NCI-H1417 treated with DMSO at 0.1 percent for 48 hours (cell line): ENCODE data around the gene EDC4.
"Not testable (repeated sequence)": the region's sequence is repeated elsewhere in the genome, so short reads cannot be mapped to it uniquely, and the experiment has no call there.

Source experiments
- DNase-seq: peaks from one replicate; lab custom pipeline; 2025; lab: John Stamatoyannopoulos, UW

The EDC4 gene, protein sequence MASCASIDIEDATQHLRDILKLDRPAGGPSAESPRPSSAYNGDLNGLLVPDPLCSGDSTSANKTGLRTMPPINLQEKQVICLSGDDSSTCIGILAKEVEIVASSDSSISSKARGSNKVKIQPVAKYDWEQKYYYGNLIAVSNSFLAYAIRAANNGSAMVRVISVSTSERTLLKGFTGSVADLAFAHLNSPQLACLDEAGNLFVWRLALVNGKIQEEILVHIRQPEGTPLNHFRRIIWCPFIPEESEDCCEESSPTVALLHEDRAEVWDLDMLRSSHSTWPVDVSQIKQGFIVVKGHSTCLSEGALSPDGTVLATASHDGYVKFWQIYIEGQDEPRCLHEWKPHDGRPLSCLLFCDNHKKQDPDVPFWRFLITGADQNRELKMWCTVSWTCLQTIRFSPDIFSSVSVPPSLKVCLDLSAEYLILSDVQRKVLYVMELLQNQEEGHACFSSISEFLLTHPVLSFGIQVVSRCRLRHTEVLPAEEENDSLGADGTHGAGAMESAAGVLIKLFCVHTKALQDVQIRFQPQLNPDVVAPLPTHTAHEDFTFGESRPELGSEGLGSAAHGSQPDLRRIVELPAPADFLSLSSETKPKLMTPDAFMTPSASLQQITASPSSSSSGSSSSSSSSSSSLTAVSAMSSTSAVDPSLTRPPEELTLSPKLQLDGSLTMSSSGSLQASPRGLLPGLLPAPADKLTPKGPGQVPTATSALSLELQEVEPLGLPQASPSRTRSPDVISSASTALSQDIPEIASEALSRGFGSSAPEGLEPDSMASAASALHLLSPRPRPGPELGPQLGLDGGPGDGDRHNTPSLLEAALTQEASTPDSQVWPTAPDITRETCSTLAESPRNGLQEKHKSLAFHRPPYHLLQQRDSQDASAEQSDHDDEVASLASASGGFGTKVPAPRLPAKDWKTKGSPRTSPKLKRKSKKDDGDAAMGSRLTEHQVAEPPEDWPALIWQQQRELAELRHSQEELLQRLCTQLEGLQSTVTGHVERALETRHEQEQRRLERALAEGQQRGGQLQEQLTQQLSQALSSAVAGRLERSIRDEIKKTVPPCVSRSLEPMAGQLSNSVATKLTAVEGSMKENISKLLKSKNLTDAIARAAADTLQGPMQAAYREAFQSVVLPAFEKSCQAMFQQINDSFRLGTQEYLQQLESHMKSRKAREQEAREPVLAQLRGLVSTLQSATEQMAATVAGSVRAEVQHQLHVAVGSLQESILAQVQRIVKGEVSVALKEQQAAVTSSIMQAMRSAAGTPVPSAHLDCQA (N-terminal part only)

DNA sequence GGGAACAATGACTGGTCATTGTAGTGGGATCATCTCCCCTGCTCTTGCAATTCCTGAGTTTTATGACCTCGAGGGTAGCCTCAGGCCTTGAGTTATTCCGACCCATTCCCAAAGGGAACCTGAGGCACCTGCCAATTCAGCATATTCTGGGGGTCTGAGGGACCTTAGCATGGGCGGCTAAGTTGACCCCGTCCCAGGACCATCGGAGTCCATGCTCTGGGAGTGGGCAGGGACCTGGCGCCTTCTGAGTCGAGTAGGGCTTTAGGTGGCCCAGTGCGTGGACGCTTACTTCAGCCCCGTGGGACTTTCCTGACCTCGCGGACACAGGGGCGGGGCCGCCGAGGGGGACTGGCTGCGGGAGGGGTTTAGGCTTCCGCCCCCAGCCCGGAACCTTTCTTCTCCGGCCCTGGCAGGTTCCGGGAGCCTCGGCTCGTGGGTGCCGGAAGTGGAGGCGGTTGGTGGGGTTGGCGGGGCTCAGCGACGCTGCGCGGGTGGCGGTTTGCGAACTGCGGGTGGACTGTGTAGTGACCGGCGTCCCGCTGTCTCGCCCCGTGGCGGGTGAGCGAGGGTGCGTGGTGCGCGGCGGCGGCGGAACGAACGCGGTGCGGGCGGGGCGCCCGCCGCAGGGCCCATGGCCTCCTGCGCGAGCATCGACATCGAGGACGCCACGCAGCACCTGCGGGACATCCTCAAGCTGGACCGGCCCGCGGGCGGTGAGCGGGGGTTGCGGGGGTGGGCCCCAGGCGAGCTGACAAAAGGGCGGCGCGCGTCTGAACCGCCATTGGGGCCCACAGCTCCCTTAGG lies at the start of gene EDC4:
Gene EDC4 (plus strand): TSS at position 422 of the 804 bp plus-strand sequence. CDS start 210 bp downstream, at position 632.
- DNase-seq, result no peak

DNA sequence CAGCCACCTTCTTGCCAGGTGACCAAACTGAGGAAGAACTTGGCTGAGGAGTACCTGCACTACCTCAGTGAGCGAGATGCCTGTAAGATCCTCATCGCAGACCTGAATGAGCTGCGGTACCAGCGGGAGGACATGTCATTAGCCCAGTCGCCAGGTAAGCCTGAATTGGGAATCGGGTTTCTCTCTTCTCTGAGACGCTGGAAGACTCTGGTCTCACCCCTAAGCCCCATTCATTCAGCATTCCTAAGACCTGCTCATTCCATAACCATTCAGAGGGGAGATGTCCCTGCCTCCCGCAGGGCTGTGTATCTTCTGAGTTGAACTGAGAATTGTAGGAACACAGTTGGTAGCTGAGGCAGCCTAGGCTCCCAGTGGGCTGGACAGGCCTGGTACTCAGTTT lies 47.7 kb upstream of the EDC4 start:
- DNase-seq, result no peak

DNA sequence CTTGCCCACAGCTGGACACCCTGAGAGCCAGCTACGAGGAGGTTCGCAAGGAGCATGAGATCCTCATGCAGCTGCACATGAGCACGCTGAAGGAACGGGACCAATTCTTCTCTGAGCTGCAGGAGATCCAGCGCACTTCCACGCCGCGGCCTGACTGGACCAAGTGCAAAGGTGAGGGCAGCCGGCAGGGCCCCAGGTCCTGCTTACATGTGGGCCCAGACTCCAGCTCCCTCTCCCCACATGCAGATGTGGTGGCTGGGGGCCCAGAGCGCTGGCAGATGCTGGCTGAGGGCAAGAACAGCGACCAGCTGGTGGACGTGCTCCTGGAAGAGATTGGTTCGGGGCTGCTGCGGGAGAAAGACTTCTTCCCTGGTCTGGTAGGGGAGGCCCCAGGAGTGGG lies 46.9 kb upstream of the EDC4 start:
- DNase-seq, result no peak

DNA sequence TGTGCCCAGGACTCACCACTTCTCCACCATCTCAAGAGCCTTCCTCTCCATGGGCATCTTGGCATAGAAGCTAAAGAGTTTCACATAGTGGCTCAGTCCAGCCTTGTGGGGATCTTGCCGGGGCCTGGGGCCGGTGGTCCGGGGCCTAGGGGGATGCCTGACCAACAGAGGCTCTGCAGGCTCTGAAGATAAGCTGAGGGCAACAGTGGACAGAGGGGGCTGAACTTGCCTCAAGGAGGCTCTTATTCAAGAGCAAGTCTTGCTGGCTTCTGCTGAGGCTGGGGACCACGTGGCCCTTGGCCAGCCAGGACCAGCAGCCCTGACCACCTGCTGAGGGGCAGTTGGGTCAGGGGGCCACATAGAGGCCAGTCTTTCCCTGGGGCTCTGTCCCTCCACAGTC lies 44.2 kb upstream of the EDC4 start:
- no peak for DNase-seq

DNA sequence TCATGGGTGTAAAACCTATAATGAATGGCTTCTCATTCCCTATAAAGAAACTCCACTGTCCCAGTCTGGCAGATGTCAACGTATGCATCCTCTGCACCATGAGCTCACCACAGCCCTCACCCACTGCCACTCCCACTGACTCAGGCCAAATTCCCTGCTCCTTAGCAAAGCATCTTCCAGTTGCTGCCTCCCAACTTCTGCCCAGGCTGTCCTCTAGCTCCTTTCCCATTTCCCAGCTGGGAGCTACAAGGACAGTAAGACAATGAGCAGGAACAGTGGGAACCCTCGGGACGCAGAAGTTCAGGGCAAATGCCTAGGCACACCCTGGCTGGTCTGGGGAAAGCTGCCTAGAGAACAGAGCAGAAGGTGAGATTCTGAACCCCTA lies 39.8 kb upstream of the EDC4 start:
- DNase-seq, result no peak

DNA sequence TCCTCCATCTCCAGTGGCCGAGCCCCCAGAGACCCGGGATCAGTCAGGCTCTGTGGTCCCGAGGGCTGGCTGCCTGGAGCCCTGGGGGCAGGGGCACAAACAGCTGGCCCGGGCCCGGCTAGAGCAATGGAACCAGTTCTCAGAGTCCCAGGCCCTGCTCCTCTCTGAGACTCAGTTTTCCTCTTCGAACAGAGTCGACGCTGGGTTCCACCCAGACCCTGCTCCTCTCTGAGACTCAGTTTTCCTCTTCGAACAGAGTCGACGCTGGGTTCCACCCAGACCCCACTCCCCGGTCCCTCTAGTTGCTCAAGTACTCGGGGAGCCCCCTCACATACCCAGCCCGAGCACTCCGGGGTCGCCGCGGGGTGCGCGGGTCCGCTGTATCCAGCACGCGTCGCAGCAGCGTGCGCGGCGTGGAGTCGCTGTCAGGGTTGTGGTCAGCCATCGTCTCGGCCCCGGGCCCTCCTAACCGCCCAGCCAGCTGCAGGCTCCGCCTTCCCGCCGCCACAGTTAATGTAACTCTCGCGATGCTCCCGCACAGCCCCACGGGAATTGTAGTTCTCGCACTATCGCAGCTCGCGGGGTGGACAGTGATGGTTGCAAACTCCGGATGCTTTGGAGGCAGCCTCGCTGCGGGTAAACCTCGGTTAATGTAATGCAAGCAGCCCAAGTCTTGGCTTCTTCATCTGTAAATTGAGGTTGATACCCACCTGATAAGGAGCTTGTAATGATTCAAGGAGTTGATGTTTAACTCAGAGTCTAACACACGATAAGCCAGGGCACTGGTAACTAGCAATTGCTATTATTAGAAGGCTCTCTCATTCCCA lies 39.2 kb upstream of the EDC4 start:
- peak; percentile 21 for DNase-seq

DNA sequence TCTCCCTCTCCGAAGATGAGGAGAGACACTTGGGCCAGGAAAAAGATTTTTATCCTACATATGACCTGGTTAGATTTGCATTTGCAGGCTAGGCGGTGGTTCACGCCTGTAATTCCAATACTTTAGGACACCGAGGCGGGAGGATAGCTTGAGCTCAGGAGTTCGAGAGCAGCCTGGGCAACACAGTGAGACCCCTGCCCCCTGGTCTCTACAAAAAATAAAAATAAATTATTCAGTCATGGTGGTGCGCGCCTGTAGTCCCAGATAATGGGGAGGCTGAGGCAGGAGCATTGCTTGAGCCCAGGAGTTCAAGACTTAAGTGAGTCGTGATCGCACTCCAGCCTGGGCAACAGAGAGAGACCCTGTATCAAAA lies 38.6 kb upstream of the EDC4 start:
- no peak for DNase-seq

DNA sequence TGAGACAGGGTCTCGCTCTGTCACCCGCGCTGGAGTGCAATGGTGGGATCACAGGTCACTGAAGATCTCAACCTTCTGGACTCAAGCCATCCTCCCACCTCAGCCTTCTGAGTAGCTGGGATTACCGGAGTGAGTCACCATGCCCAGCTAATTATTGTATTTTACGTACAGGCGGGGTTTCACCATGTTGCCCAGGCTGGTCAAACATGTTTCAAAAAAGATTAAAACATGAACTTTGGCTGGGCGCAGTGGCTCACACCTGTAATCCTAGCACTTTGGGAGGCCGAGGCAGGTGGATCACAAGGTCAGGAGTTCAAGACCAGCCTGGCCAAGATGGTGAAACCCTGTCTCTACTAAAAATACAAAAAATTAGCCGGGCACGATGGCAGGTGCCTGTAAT lies 35.7 kb upstream of the EDC4 start:
- DNase-seq, result not testable (repeated sequence)

DNA sequence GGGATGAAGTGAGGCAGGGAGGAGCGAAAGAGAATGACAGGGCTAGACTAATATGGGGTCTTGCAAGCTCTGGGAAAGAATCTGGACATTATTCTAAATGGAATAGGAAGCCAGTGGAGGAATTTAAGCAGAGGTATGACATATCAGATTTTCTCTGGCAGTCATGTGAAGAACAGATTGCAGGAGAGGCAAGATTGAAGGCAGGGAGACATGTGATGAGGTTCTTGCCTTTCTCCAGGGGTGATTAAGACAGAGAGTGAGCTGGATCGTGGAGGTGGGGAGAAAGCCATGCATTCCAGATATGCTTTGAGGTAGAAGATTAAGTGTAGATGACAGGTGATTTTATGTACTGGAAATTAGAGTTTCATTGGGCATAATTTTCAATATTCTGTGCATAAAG lies 35.0 kb upstream of the EDC4 start:
- DNase-seq, result no peak

DNA sequence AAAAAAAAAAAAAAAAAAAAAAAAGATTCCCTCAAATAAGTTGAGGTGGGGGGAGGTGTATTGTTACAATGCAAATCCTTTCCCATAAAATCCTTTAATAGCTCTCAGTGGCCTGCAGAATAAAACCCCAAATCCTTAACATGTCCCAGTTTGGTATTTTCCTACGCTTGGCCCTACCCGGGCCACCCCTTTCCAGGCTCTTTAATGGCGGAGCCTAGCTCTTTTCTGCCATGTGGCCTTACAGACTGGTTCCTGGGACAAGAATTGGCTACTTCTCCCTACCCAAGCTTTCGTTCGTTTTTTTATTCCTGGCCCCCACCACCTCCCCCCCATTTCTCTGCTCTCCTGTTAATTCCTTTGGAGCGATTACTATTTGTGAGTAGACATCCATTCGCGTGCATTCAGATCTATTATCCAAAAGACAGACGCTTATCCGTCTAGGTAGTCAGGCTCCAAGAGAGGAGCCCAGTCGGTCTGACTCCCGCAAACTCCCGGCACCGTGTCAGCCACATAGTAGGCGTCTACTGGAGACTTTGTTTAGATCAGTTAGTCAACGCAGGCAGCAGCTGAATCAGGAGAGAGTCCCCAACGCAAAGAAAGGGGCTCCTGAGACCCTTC lies 31.5 kb upstream of the EDC4 start:
- no peak for DNase-seq

DNA sequence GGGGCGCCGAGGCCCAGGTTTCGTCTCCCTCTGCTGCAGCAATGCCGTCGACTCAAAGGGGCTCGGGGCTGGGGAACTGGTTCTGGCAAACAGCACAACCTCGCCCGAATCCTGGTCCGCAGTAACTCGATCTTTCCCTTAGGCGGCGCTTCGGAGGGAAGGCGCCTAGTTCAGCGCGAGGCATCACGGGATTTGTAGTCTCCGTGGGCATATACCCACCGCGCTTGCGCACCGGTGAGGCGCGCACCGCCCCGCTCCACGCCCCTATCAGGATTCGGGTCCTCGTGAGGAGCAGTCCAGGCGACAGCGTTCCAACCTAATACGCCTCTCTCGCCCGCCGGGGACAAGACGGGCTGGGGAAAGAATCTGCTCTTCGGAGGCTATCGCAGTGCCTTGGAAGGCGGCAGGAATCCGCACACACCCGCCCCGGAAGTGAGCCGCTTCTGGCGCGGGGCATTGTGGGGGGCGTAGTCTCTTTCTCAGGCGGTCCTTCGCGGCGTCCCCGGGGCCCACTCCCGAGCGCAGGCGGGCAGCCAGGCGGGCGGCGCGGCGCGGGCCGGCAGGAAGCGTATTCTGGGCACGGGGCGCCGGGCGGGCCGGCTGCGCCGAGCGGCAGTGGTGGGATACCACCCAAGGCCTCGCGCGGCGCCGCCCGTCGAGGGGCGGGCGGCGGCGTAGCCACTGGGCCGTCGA lies 30.9 kb upstream of the EDC4 start, which contains the start of gene THAP11:
Gene THAP11 (plus strand): TSS at position 505 of the 693 bp plus-strand sequence. CDS start 235 bp downstream, outside the sequence.
- peak; percentile 73 for DNase-seq

DNA sequence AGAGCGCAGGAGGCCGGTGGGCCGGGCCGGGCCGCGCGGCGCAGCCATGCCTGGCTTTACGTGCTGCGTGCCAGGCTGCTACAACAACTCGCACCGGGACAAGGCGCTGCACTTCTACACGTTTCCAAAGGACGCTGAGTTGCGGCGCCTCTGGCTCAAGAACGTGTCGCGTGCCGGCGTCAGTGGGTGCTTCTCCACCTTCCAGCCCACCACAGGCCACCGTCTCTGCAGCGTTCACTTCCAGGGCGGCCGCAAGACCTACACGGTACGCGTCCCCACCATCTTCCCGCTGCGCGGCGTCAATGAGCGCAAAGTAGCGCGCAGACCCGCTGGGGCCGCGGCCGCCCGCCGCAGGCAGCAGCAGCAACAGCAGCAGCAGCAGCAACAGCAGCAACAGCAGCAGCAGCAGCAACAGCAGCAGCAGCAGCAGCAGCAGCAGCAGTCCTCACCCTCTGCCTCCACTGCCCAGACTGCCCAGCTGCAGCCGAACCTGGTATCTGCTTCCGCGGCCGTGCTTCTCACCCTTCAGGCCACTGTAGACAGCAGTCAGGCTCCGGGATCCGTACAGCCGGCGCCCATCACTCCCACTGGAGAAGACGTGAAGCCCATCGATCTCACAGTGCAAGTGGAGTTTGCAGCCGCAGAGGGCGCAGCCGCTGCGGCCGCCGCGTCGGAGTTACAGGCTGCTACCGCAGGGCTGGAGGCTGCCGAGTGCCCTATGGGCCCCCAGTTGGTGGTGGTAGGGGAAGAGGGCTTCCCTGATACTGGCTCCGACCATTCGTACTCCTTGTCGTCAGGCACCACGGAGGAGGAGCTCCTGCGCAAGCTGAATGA lies 30.1 kb upstream of the EDC4 start:
- DNase-seq, result no peak

DNA sequence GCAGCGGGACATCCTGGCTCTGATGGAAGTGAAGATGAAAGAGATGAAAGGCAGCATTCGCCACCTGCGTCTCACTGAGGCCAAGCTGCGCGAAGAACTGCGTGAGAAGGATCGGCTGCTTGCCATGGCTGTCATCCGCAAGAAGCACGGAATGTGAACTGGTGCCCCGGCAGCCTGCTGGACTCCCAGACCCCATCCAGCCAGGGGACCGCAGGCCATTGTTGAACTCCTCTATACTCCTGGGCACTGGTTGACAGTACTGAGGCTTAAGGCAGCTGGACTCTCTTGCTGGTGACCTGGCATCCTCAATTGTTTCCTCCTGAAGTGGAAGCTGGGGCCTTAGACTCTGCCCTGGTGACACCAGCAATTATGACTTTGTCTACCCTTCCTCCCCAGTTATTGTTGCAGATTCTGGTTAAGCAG lies 29.5 kb upstream of the EDC4 start:
- no peak for DNase-seq

DNA sequence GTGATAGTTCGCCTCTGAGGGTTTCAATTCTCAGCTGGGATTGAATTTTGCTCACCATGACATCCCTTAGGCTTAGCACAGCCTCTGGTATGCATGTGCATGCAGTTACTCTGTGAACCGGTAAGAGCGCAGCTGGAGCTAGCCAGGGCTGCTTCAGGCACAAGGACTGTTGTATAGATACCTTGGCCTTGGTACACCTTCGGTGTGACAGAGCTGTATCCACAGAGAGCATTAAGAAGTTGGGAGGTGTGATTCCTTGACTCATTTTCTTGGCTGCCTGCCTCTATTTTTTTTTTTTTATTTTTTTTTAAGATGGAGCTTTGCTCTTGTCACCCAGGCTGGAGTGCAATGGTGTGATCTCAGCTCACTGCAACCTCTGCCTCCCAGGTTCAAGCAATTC lies 28.4 kb upstream of the EDC4 start:
- DNase-seq, result no peak

DNA sequence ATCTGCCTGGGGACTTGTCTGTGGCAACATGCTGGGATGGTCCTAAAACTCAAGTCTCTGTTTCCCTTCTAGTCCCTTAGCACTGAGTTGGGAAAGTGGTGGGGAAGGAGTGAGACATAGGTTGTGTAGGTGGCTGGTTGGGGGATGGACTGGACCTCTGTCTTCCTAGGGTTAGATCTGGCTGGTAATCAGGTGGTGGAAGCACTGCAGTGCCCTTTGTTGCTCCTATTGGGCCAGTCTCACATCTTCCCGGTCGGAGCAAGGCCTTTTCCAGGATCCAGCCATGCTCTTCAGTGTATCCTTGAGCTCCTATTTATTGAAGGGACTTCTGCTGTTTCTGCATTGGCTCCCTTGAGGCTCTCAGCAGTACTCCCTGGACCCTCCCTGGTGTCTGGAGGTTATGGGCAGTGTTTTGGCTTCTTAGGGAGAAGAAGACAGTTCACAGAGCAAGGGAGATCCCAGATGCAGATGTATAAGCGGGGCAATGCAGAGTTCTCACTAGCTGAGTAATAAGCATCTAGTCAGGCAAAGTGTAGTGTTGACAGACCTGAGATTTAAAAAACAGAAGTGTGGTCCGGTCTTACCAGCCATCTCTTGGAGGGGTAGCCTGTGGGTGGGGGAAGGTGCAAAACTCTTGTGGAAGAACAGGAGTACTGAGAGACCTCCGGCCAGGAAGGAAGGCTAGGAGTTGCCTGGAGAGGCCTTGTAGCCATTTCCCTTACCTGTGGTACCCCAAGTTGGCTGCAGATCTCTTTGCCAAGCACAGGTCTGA lies 27.4 kb upstream of the EDC4 start:
- no peak for DNase-seq

DNA sequence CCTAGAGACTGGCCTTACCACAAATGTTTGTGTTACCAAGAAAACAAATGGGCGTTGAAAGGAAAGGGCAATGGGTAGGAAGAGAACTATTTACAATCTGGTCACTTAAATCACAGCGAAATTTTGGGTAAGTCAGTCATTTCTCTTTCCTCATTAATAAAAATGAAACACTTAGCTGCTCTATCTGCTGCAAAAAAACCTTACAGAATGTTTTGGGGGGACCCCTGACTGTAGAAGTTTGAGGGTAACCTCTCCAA lies 26.9 kb upstream of the EDC4 start:
- no peak for DNase-seq

DNA sequence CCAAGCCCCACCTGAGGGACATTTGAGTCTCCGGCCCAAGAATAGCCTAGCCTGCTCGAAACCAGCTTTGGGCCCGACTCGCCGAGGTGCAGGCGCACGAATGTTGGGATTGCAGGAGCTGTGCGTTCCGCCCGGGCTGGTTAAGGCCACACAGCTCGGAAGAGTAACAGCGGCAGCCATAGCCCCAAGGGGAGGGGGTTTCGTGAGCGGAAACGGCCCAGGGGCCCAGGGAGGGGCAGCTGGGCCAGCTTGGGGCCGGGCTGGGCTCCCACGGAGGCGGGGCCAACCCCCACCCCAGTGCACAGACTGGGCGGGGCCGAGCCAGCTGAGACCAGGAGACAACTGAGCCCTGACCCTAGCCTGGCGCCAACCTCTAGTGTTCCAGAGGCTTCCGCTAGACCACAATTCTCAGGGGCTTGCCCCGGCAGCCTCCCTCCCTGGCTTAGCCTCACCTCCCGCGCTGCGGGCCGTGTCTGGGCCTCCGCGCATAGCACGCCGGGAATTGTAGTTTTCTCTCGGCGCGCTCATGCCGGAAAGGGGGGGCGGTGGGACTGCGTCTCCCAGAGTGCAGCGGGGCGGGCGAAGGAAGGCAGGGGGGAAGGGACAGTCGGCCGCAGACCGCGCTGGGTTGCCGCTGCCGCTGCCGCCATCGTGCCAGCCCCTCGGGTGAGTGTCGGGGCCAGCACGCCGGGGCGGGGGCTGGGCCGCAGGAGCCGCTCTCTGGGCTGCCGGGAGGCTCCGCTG lies 26.4 kb upstream of the EDC4 start, which contains the start of gene NUTF2:
Gene NUTF2 (plus strand): TSS at position 614 of the 744 bp plus-strand sequence. CDS start 18,198 bp downstream, outside the sequence.
- peak; percentile 81 for DNase-seq
